ENCODE measurements around the gene NT5C3B.

DNA sequence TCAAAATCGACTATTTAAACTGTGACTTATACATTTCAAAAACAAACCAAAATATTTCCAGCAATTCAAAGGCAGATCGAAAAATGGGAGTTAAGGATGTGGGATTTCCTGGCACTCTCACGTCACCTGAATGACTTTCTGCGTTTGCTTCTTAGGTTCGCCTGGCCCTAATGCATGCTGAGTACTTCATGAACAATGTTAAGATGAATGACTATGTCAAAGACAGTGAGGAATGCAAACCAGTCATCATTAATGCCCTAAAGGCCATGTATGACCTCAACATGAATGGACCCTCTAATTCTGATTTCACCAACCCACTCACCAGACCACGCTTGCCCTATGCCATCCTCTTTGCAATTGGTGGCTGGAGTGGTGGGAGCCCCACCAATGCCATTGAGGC is 8.9 kb upstream of the NT5C3B start:
- TF ChIP-seq, protein P1, sequence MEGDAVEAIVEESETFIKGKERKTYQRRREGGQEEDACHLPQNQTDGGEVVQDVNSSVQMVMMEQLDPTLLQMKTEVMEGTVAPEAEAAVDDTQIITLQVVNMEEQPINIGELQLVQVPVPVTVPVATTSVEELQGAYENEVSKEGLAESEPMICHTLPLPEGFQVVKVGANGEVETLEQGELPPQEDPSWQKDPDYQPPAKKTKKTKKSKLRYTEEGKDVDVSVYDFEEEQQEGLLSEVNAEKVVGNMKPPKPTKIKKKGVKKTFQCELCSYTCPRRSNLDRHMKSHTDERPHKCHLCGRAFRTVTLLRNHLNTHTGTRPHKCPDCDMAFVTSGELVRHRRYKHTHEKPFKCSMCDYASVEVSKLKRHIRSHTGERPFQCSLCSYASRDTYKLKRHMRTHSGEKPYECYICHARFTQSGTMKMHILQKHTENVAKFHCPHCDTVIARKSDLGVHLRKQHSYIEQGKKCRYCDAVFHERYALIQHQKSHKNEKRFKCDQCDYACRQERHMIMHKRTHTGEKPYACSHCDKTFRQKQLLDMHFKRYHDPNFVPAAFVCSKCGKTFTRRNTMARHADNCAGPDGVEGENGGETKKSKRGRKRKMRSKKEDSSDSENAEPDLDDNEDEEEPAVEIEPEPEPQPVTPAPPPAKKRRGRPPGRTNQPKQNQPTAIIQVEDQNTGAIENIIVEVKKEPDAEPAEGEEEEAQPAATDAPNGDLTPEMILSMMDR (IDR thresholded peaks at IDR 0.05; ENCODE audit: low read length): no peak
- no peak for TF ChIP-seq EZH2 (IDR thresholded peaks at IDR 0.05; ENCODE audit: borderline replicate concordance, low read length)

All from OCI-LY1 (cell line).